Panc1 (cell line): ENCODE results near the gene PANK1.

Experiments
- CTCF ChIP-seq: fragments of 450-650 bp; IDR thresholded peaks from 2 replicates; pipeline ENCODE4 v1.5.1; 2017; ENCODE audit warnings: mild to moderate bottlenecking
- POLR2AphosphoS5 ChIP-seq: IDR thresholded peaks from 2 replicates; pipeline ENCODE4 v1.6.1; 2012; ENCODE audit warnings: mild to moderate bottlenecking, low read depth, low read length, moderate library complexity
- SIN3A ChIP-seq: IDR thresholded peaks from 2 replicates; pipeline ENCODE4 v1.6.1; 2012; ENCODE audit warnings: low read depth, mild to moderate bottlenecking, low read length, moderate library complexity, borderline replicate concordance; ENCODE audit not compliant: insufficient read depth

DNA sequence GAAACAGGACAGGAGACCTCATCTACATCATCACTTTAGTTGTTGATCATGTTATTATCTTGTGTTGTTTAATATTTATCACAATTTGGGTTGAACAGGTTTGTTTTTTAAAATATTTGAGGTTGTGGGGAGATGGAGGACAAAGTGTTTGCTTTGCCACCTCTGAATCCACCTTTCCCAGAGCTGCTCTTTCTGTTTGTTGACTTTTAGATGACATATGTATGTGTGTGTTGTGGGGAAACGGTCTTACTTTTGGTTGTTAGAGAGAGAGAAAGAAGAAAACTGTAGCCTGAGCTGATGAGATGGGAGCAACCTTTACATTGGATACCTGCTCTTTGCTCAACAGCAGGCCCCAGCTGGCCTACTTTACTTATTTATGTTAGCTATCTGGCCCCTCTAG, 90.6 kb downstream of the PANK1 start:
- TF ChIP-seq CTCF (no peak), POLR2AphosphoS5 (no peak), SIN3A (no peak)
